Measurements from ENCODE around the gene FAM89A.

DNA sequence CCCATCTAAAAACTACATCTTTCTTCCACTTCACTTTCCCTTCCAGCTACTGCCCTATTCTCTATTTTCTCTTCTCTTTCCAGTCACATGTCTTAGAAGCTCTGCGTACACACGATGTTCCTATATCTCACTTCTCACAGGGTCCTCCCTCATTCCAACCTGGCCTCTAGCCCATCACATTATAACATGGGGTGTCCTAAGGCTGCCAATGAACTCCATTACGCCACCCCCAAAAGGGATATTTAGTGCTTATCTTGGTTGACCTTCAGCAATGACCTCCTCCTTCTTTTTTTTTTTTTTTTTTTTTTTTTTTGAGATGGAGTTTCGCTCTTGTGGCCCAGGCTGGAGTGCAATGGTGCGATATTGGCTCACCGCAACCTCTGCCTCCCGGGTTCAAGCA lies 38.2 kb upstream of the FAM89A start:
- TF ChIP-seq, protein P1, sequence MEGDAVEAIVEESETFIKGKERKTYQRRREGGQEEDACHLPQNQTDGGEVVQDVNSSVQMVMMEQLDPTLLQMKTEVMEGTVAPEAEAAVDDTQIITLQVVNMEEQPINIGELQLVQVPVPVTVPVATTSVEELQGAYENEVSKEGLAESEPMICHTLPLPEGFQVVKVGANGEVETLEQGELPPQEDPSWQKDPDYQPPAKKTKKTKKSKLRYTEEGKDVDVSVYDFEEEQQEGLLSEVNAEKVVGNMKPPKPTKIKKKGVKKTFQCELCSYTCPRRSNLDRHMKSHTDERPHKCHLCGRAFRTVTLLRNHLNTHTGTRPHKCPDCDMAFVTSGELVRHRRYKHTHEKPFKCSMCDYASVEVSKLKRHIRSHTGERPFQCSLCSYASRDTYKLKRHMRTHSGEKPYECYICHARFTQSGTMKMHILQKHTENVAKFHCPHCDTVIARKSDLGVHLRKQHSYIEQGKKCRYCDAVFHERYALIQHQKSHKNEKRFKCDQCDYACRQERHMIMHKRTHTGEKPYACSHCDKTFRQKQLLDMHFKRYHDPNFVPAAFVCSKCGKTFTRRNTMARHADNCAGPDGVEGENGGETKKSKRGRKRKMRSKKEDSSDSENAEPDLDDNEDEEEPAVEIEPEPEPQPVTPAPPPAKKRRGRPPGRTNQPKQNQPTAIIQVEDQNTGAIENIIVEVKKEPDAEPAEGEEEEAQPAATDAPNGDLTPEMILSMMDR (IDR thresholded peaks at IDR 0.05) = no peak
- TF ChIP-seq POLR2A (IDR thresholded peaks at IDR 0.05) = no peak
